ENCODE measurements around the gene HMX1.

HMX1 gene

DNA sequence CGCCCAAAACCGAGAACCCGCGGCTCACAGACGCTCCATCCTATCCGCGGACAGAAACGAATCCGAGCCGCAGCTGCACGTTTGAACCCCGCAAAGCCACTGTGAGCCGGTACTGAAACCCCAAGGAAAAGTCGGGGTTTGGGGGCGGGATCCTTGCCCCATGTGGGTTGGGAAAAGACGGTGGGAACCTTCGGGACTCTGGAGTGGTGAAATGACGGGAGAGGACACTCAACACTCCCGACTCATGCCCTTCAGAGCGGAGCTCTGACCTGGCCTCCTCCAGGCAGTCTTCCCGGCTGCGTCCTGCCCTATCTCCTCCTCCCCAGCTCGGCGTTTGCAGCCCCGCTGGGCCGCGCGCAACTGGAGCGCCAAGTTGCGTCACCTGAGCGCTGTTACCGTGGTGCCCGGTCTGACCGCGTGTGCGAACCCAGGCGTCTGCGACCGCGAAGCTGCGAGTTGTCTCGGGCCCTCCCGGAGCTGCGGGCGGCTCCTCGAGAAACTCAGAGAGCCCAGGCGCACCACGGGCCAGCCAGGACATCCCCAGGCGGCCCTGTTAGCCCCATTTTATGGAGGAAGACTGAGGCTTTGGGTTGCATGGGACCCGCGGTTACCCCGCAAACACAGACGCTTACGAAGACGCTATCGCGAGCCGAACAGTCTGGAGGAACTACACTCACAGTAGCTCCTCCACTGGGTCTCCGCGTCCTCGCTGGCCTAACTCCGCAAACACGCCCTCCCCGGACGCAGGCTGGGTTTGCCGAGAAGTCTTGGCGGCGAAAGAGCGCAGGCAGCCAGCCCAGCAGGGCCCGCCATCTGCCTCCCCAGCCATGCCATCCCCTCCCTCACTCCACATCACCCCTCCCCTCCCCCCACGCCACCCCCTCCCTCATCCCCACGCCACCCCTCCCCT is 20.3 kb upstream of the HMX1 start:
- no peak for DNase-seq

- no peak for DNase-seq
Measured at GRCh38 chr4:8891255-8891645, 19.6 kb upstream of the HMX1 start.

DNA sequence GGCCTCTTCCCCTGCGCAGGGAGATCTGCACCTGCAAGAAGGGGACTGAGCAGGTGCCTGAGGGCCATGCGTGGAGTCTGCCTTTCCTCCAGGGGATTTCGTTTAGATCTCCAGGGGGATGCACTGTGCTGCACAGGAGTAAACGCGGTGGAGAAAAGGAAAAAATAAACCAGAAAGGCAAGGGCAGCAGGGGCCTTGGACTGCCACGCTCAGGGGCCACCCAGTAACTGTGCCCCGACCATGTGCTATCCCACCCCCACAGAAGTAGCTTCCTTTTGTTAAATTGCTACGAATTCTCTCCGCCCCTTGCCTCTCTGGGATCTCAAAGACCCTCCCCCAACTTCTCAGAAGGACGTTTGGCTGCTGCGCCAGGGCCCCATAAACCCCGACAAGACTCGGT is 17.2 kb upstream of the HMX1 start:
- no peak for DNase-seq

GRCh38 chr4:8886612-8887406 is 15.2 kb upstream of the HMX1 start:
- no peak for DNase-seq

DNA sequence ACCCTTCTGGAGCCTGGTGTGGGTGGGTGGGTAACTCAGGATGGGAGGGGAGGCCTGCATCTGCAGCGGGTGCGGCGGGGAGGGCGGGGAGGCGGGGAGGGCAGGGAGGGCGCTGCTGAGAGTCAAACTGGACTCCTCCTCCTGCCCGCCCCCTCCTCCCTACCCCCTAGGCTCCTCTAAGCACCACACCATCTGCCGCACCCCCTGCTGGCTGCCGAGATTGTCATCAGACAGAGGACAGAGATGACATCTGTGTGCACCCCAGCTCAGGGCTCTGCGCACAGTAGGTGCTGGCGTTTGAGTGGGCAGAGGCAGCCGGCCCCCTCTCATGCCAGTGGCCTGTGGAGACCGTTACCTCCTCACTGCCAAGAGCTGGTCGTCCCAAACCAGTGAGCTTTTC is 10.6 kb upstream of the HMX1 start:
- DNase-seq = no peak

DNA sequence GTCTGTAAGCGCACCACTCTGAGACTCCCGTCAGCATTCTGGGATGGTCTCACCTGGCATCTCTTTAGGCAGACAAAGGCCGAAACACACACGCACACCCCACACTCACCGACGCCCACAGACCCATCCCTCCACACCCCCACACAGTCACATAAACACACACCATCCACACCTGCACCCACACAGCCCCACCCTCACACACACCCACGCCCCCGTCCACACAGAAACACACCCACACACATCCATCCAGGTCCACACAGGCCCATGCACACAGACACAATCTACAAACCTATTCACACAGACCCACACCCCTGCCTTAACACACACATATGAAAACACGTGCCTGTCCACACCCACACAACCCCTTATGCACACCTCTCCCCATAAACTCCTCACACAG is 9.2 kb upstream of the HMX1 start:
- DNase-seq = no peak

DNA sequence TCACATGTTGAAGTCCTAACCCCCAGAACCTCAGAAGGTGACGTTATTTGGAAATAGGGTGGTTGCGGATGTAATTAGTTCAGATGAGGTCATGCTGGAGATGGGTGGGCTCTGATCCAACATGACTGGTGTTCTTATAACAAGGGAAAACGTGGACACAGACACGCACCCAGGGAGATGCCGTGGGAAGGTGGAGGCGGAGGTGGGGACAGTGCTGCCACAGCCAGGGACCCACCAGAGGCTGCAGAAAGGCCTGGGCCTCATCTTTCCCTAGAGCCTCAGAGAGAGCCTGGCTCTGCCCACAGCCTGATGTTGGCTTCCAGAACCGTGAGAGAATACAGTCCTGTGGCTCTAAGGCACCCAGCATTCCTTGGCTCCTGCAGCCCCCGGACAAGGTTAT is 7.9 kb upstream of the HMX1 start:
- no peak for DNase-seq

GRCh38 chr4:8878421-8878820 is 6.8 kb upstream of the HMX1 start:
- DNase-seq = no peak

GRCh38 chr4:8877780-8878040 is 6.1 kb upstream of the HMX1 start:
- no peak for DNase-seq

GRCh38 chr4:8876982-8877779 is 5.5 kb upstream of the HMX1 start:
- no peak for DNase-seq

- DNase-seq = no peak
Measured at GRCh38 chr4:8874896-8875680, 3.4 kb upstream of the HMX1 start.

DNA sequence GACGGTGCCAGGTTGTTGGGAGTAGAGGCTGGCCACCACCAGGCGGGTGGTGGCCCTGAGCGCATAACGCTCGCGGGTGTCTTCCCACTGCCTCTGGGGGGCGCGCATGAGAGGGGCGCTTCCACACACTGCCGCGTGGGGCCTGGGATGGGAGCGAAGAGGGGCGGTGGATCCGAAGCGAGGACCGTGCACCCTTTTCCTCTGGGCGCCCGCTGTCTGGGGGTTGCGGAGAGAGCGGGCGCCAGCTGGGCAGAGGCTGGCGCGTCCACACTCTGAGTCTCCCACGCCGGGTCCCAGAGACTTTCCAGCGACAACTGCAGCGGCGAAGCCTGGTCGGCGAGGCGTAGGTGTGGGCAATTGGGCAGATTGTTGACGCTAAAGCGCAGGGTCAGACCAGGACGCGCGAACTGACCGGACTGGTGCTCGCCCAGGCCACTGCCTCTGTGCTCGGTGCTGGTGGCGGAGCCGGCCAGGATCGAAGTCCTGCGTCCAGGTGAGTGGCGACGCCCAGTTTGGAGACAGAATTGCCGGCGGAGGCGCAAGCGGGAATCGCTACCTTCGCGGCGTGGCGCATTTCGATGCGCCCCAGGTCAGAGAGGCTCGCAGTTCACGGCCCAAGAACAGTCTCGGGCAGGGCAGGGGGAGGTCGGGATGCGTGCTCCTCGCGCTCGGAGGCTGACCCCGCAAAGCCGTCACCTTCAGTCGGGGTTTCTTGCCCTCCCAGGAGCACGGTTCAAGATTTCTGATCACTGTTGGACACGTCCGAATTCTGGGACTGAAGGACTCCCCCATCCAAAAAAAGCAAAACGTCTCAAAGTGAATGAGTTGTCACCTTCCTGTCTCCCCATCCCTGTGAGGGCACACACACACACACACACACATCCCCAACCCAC is 2.6 kb upstream of the HMX1 start:
- no peak for DNase-seq

DNA sequence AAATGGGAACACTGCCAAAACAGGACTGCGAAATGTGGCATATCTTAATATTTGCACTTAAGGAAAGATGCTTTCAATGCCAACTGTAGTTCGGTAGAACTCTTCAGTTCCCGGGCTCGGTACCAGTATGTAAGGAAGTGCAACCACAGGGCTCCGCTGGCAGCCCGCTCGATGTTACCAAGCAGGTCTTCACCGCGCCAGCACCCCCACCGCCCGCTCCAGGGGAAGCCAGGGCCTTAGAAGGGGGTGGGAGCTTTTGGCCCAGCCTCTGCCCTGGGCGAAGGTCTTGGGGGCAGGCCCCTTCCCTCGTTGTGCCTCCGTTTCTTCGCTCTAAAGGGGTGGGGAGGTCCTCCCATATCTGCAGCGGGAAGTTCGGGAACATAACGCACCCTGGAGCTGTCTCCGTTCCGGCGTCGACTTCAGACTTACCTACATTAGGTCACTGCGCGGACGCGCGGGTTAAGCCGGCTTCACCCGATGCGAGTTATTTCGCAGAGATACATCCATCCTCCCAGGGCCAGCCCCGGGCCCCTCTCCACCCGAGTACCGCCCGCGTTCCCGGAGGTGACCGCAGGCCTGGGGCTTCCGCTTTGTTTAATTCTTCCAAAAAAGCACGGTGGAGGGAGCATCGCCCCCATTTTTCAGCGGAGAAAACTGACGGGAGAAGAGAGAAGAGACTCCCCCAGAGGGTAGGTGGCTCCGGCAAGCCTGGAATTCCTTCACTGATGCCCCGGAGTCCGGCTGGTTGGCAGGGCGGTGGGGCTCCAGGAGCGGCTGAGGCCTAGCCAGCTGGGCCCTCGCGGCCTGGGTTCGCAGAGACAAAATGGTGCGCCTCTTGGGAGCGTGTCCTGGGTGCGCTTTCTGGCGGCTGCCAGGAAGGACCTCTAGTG is 1.0 kb upstream of the HMX1 start:
- DNase-seq = no peak

- DNase-seq = no peak
Measured at GRCh38 chr4:8870647-8871416, 807 bp downstream of the HMX1 start.

DNA sequence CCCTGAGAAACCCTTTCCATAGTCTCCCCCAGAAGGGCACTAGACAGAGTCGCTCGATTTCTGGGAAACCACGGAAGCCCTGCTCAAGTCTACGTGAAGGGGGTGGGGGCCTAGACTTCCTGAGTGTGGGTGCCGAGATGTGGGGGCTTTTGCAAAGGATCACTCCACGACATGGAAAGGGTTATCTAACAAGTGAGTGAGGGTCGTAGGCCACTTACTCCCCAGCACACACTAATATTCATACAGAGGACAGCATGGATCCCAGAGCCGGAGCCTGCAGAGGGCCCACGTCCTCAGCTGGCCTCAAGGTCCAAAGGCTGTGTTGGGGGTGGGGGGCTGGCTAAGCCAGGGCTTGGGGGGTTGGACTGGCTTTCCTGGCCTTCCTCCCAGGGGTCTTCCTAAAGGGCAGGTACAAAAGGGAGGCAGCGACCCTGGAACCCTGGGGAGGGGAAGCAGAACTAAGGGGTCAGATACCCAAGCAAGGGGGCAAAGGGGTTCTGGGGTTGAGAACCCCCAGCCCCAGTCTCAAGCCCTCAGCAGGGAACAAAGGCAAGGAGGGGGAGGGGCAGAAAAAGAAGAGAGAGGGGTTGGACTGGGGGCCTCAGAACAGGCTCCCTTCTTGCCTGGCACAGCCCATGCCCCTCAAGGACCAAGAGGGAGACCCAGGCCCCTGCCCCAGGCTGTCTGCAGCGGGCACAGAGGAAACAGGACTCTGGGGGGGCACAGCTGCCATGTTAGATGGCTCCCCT is 1.6 kb downstream of the HMX1 start:
- no peak for DNase-seq

GRCh38 chr4:8869002-8869897 is 2.4 kb downstream of the HMX1 start:
- no peak for DNase-seq

DNA sequence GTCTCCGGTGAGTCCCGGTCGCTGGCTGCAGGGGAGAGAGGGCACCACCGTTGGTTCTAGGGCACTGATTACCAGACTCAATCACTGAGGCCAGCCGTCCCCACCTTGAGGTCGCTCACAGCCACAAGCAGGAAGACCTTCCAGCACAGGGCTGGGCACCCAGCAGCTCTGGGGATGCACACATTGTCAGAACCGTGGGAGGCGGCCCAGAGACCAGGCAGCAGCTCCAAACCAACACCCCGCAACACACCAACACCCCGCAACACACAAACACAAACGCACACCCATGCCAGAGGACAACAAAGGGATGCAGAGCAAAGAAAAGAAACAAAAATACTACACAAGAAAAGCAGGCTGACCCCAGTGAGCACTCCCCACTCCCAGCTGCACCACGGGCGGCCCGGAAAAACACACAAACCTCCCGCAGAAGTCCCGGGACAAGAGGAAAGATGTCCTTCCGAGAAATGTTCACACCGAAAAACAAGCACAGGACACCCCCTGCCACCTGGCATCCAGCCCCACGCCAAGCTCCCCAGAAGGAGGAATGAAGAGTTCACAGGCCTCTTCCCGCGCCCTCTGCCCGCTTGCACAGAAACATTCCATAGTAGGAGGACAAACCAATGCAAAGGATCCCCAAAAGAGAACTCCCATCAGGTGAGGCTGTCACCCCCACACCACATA is 3.2 kb downstream of the HMX1 start:
- DNase-seq = no peak
